HG03025 (cell line): ENCODE measurements around the gene SLC35F6.
"Not testable (repeated sequence)": the region's sequence is repeated elsewhere in the genome, so short reads cannot be mapped to it uniquely, and the experiment has no call there.

ENCODE experiments used
- ATAC-seq: cut with Tn5 transposase; IDR thresholded peaks from one replicate; pipeline ENCODE4 v1.9.1; 2021; ENCODE audit warnings: mild to moderate bottlenecking, moderate library complexity; ENCODE audit not compliant: unreplicated experiment, low FRiP score

SLC35F6 gene

DNA sequence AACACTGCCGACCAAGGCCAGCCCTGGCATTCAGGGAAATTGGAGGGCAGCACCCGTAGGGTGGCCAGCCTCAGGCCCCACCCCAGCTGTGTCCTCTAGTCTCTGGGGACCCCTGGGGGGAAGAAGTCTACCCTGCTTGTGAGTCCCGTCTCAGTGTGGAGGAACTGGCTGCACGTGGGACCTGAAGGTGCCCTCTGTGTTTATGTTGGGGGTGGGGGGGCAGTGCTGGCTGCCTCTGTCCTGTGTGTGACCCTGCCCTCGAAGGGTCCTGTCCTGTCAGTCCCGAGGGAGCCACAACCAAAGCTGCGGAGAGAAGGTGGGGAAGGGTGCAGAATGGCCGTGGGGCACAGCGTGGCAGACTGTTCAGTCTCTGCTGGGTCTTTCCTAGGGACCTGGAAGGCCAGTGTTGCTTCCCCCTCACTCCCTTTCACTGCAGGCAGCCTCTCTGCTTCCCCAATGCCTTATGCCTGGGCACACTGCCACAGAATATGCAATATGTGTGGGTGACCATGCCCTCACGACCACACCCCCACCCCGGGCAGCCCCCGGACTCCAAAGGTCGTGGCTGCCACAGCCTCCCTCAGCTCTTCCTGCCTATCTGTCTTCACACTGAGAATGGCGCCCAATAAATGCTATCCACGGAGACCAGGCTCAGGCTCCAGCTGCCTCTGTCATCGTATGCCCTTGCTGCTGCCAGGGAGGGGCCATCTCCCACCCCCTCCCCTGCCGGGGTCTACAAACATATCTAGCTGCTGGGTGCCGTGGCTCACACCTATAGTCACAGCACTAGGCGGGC is 33.3 kb upstream of the SLC35F6 start:
- ATAC-seq: no peak

DNA sequence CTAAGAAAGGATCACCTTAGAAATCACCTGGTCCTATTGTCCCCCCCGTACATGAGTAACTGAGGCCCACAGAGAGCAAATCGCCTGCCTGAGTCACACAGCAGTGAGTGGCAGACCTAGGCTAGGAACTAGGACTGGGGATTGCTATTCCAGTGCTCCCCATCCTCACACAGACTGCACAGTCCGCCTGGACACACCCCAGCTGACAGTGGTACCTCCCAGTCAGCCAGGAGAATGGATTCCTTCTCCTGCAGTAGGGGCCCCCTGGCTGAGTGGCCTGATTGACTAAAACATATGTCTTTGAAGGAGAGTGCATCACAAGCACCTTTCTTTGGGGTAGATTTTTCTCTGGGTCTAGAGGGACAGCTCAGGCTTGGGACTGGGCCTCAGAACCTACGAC is 32.4 kb upstream of the SLC35F6 start:
- ATAC-seq: no peak

DNA sequence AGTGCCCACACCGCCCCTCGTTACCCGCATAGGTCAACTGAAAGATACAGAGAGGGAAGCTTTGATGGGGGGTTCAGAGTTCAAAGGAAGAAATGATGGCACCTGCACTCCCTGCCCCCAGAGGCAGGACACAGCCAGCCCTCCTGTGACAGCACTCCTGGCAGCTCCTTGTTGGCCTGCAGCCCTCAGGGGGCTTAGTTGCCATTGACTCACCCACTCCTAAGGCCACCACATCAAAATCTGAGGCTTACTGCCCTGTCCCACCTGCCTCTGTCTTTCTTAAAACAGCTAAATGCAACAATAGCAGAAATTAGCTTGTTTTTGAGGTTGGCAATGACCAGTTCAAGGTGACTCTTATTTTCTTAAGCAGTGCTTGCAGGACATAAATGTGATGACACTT is 31.6 kb upstream of the SLC35F6 start:
- no peak for ATAC-seq

DNA sequence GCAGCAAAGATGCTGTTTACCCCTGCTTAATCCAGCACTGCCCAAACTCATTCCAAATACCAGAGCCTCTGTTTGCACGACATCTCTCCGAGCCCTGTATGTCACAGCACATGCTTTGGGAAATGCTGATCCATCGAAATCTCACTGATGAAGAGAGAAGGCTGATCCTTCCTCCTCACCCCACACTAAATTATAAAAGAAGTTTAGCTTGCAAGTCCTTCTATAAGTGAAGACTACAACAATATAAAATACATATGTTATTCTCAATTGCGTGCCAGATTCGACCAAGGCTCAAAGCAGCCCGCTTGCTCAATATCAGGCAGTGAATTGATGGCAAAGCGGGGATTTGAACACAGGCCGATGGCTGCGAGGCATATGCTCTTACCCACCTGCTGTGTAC is 30.7 kb upstream of the SLC35F6 start:
- ATAC-seq: no peak

DNA sequence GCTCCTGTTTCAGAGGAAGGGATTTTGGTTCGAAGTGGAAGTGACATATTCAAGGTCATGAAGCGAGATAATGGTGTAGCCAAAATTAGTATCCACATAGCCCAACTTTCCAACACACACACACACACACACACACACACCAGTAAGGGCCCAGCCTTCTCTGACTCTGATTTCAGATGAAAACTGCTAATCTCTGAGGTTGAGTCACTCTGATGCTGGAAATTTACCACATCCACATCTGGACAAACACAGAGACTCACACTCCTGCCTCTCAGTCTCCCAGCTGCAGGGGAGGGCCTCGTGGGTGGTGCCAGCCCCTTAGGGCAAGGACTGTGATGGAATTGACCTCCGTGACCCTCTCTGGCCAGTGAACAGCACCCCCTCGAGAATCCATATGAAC is 29.0 kb upstream of the SLC35F6 start:
- no peak for ATAC-seq

DNA sequence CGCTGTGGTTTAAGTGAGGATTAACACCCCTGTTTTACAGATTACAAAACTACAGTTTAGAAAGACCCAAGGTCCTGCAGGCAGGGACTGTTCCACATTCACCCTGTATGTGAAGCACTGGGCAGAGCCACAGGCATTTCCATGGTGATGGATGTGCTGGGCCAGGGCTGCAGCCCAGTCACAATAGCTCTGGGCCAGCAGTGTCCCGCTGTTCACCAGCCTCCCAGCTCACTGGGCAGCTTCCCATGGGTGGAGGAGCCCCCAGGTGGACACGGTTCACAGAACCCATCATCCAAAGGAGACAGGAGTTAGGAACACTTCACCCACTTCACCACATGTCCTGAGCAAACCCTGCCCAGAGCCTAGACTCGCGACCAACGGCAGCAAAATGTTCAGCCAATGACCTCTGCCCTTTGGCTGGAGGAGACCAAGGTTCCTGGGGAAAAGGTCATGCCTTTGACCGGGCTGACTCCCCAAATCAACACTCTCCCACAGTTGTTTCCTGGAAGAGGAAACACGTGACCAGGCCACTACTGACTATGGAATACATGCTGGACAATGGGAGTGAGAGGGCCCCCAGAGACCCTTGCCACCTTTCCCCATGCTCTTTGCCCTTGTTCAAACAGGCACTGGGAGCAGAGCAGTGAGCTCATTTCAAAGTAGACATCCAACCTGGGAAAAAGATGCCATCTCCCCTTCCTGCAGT is 28.0 kb upstream of the SLC35F6 start:
- no peak for ATAC-seq

DNA sequence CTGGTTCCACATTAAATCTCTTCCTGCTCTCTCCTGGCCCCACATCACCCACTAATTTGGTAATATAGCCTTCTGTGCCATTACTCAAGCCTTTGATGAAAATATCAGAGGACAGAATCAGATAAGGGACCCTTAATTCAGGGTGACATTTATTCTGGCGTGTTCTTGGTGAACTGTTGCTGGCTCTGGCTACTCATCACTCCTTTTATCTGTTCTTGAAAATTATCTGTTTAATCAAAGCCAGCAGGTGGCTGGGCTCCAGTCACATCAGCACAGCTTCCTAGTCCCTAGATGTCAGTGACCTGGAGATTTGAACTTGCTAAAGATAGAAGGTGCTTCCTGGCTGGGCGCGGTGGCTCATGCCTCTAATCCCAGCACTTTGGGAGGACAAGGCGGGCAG is 26.9 kb upstream of the SLC35F6 start:
- ATAC-seq: no peak

DNA sequence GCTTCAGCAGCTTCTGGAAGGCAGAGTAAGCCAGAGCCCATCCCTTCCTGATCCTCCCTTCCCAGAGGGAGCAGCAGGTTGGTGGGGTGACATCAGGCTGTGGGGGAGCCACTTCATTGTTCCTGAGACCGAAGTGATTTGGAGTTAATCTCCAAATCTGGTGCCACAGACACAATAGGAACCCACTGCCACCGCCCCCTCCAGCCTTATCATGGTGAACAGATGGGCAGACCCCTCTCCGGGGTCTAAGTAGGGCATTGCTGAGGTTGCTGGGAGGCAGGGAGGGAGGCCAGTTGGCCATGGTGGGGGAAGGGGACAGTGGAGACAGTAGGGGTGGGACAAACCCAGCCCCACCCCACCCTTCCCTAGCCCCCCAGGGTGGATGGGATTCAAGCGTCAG is 25.6 kb upstream of the SLC35F6 start:
- ATAC-seq: no peak

DNA sequence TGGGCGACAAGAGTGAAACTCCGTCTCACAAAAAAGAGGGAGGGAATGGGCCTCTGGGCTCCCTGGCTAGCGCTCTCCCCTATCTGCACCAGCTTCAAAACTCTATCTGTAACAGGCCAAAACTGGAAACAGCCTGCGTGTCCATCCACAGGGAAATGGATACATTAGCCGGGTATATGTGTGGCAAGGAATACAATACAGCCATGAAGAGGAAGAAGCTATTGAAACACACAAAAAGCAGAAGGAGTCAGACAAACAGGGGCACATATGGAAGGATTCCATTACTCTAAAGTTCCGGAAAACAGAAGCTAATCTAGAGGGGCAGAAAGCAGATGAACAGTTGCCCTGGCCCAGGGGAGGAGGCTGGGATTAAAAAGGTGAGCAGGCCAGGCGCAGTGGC is 24.6 kb upstream of the SLC35F6 start:
- no peak for ATAC-seq

DNA sequence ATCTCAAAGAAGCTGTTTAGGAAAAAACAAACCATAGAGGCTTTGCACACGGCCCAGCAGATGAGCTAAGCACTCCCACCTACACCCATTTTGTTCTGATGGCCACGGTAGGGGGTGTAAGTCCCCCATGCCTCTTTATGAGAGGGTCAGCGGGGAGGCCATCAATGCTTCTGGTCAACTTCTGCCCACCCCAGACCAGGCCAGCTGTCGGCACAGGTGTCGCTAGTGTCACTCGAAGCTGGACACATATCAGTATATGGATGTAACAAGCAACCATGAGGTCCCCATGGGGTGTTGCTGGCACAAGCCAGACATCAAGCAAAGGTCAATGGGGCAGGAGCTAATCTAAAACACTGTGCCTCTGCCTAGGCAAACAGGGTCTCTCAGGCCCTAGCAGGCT is 23.7 kb upstream of the SLC35F6 start:
- no peak for ATAC-seq

DNA sequence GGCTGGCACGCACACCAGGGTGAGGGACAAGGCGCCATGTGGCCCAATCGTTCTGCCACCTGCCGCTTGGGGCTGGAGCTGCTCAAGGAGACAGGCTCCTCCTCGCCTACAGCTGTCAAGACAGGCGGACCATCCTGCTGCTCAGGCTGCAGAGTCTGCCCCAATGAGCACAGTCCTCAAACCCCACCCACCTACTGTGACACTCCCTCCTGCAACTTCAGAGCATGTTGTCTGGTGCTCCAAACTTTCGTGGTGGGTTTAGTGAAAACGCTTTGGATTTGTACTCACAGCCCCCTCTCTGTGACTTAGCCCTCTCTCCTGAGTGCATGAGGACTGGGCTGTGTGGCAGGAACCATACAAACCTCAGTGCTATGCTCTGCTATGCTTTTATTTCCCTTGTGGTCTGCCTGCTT is 23.2 kb upstream of the SLC35F6 start:
- ATAC-seq: no peak

DNA sequence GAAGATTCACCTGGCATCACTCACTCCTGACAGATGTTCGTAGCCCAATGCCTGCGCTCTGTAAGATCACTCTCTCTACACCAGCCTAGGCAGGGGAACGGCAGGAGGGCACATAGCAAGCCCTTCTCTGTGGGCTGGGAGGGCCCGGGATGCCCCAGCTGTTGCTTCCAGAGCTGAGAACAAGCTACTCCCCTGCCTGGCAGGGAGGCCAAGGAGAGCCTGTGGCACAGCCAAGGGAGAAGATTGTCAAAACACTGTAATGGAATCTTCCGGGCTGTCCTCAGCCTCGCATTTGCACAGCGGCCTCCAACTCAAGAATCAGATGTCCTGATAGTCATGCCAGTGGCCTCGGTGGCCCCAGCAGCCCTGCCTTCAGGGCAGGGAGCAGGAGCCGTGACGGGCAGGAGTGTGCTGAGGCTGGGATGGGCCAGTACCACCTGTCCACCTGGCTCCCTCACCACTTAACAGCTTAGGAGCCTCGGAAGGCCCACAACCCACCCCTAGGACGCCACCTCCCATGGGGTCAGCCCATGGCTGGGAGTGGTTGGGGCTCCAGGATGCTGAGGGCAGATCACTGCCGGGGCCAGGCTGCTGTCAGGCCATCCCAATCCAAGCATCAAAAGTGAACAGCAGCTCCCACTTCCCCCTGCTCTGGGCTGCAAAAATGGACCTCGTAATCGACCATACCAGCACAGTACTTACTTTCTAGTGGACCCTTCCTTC is 21.9 kb upstream of the SLC35F6 start:
- ATAC-seq: no peak

DNA sequence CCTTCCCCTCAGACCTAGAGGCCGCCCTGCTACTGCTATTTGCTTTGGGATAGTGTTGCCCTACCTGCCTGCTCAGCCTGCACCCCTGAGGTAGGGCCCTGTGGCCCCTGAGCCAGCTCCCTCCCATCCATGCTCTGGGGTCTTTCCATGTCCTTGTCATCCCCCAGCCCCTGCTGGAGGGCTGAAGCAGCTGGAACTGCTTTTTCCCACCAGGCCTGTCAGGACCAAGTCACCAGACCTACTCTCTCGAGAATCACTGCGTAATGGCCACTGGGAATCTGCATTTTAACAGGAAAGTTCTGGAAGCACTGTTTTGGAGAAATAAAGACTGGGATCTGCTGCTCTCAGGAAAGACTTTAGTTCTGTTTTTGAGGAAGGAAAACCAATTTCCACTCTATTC is 20.2 kb upstream of the SLC35F6 start:
- no peak for ATAC-seq

DNA sequence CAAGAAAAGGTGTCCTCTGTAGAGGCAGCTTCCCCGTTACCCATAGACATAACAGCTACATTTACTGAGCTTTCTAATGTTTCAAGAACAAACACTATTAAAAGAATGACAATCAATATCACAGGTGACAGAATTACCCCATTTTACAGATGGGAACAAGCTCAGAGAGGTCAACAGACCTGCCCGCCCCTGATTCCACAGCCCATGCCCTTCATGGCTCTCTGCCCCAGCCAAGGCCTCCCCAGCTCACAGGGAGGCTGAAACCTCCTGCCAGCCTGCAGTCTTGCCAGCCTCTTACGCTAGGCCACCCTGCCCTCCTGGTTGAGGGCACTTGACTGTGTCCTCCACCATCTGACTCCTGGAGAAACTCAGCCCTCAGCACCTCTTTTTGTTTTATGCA is 19.1 kb upstream of the SLC35F6 start:
- ATAC-seq: no peak

DNA sequence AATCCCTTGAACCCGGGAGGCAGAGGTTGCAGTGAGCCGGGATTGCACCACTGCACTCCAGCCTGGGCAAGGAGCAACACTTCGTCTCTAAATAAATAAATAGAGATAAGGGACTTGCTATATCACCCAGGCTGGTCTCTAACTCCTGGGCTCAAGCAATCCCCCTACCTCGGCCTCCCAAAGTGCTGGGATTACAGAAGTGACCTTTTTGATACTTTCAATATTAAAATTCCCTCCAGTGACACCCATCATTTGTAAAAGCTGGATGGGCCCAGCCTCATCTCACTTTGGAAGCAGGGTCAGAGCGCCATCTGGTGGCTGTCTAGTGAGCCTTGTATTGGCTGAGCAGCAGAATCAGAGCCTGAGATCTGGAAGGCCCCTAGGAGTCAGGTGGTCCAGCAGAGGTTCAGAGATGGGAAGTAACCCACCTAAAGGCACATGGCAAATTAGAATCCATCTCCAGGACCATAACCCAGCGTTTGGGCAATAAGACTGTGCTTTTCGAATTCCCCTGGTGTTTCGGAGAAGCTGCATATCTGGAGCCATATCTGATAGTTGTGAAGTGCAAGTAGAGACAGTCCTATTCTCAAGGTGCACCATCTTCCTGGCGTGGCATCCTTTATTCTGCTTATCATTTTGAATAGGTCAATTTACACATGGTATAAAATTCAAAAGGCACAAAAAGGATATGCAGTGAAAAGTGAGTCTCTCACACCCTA is 18.3 kb upstream of the SLC35F6 start:
- no peak for ATAC-seq

DNA sequence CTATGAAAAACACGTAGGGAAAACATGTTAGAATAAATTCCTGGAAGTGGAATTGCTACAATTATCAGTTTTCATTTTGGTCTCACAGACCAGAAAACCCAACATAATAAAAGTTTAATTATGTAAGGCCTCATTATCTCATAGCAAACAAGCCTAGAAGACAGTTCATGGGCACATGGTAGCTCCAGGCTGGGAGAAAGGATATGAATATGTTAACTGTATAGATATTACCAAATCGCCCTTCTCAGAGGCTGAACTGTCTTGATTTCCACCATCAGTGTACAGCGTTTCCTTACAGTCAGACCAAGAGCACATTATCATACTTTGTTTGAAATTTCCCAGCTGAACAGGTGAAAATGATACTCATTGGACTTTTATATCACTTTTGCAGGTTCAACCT is 17.1 kb upstream of the SLC35F6 start:
- no peak for ATAC-seq

DNA sequence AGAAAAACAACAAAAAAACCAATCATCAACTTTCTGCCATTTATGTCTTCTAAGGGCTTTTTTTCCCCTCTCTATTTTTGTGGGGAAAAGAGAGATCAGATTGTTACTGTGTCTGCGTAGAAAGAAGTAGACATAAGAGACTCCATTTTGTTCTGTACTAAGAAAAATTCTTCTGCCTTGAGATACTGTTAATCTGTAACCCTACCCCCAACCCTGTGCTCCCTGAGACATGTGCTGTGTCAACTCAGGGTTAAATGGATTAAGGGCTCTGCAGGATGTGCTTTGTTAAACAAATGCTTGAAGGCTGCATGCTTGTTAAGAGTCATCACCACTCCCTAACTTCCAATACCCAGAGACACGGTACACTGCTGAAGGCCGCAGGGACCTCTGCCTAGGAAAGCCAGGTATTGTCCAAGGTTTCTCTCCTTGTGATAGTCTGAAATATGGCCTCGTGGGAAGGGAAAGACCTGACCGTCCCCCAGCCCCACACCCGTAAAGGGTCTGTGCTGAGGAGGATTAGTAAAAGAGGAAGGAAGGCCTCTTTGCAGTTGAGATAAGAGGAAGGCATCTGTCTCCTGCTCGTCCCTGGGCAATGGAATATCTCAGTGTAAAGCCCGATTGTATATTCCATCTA is 14.2 kb upstream of the SLC35F6 start:
- not testable (repeated sequence) for ATAC-seq

DNA sequence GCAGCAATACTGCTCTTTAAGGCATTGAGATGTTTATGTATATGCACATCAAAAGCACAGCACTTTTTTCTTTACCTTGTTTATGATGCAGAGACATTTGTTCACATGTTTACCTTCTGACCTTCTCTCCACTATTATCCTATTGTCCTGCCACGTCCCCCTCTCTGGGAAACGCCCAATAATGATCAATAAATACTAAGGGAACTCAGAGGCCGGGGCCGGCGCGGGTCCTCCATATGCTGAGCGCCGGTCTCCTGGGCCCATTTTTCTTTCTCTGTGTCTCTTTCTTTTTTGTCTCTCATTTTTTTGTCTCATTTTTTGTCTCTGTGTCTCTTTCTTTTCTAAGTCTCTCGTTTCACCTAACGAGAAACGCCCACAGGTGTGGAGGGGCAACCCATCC is 13.6 kb upstream of the SLC35F6 start:
- not testable (repeated sequence) for ATAC-seq

DNA sequence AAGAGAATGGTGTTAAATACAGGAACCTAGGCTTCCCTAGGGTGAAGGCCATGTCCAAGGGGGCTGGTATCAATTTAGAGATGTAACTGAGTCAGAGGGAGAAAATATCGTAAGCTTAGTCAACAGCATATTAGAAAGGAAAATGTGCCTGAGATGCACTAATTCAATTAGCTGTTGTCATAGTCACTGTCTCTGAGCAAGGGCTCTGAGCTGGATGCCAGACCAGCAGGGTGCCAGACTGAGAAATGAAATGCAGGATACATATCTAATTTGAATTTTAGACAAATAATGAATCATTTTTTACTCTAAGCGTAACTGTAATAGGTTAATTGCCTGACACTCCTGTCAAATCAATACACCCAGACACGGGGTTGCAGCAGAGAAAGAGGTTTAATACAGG is 11.4 kb upstream of the SLC35F6 start:
- ATAC-seq: no peak

DNA sequence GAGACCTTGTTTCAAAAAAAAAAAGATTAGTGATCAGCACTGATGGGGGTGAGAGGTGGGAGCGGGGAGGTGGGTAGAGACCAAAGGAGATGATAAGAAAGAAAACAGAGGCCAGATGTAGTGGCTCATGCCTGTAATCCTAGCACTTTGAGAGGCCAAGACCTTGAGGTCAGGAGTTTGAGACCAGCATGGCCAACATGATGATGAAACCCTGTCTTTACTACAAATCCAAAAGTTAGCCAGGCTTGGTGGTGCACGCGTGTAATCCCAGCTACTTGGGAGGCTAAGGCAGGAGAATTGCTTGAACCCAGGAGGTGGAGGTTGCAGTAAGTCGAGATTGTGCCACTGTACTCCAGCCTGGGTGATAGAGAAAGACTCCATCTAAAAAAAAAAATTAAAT is 9.5 kb upstream of the SLC35F6 start:
- ATAC-seq: no peak
